SK-N-SH (cell line): Measurements from ENCODE around the gene MRPL58. TPM values are rescaled to one million over a fixed set of nuclear protein-coding genes. Genes with fewer than 3 reads are reported as not detected.
A peak's percentile ranks its signal among the peaks of the same experiment; 100 is the strongest.

Experiments
- CTCF ChIA-PET: fragments of 300-600, 350-600 bp; formaldehyde crosslinking; extraction: SDS; loops from one replicate; lab custom pipeline; 2021; lab: Yijun Ruan, JAX
- POLR2A ChIA-PET: fragments of 350-600 bp; sonication (Branson Sonifier 250); formaldehyde crosslinking; extraction: SDS; loops from one replicate; lab custom pipeline; 2020; ENCODE audit warnings: antibody characterized with exemption, inconsistent platforms; lab: Yijun Ruan, JAX
- DNase-seq: peaks from one replicate; pipeline ENCODE4 v3.0.0; 2012
- H2AFZ ChIP-seq: fragments of 200-600 bp; sonication (generic); 2 replicates; pipeline ENCODE4 v1.8.1; 2016; ENCODE audit warnings: antibody characterized with exemption, mild to moderate bottlenecking, low read depth
- H3F3A ChIP-seq: fragments of 200-600 bp; sonication (generic); replicated peaks from 2 replicates; pipeline ENCODE3; 2016; ENCODE audit warnings: antibody characterized with exemption, mild to moderate bottlenecking; ENCODE audit not compliant: insufficient read depth
- H3K27ac ChIP-seq, 2 experiments: fragments of 200-500 bp in 1 of 2; fragments of 200-600 bp in 1 of 2; sonication (Bioruptor generic) in 1 of 2; sonication (generic), shearing (Covaris generic) in 1 of 2; 2 replicates each; pipeline versions ENCODE4 v1.5.1 to v1.6.1; 2014 to 2016; ENCODE audit warnings: low read depth in 2 of 2, inconsistent platforms in 1 of 2, low read length in 1 of 2, mild to moderate bottlenecking in 1 of 2, mixed read lengths in 1 of 2
- H3K27me3 ChIP-seq: fragments of 200-600 bp; sonication (generic), shearing (Covaris generic); 2 replicates; pipeline ENCODE4 v1.6.1; 2016; ENCODE audit warnings: mixed run types; ENCODE audit not compliant: insufficient read depth
- H3K36me3 ChIP-seq, 2 experiments: fragments of 200-500 bp in 1 of 2; fragments of 200-600 bp in 1 of 2; sonication (Bioruptor generic) in 1 of 2; sonication (generic) in 1 of 2; replicated peaks in 1 of 2; 2 replicates each; pipeline versions ENCODE3 to v1.5.1; 2014 to 2016; ENCODE audit warnings: low read length in 1 of 2, mild to moderate bottlenecking in 1 of 2; ENCODE audit not compliant: insufficient read depth in 2 of 2, control insufficient read depth in 1 of 2
- H3K4me1 ChIP-seq, 2 experiments: fragments of 200-500 bp in 1 of 2; fragments of 200-600 bp in 1 of 2; sonication (Bioruptor generic) in 1 of 2; sonication (generic), shearing (Covaris generic) in 1 of 2; 2 replicates each; pipeline versions ENCODE4 v1.5.1 to v1.6.1; 2014 to 2016; ENCODE audit warnings: low read depth in 1 of 2, low read length in 1 of 2, mixed run types in 1 of 2; ENCODE audit not compliant: insufficient read depth in 2 of 2, control insufficient read depth in 1 of 2
- H3K4me2 ChIP-seq: fragments of 200-600 bp; sonication (generic), shearing (Covaris generic); 2 replicates; pipeline ENCODE4 v1.6.1; 2017; ENCODE audit warnings: mixed run types
- H3K4me3 ChIP-seq, 2 experiments: fragments of 200-500 bp in 1 of 2; fragments of 200-600 bp in 1 of 2; sonication (Bioruptor generic) in 1 of 2; sonication (generic), shearing (Covaris generic) in 1 of 2; 2 replicates each; pipeline versions ENCODE4 v1.5.1 to v1.8.1; 2014 to 2016; ENCODE audit warnings: low read depth in 2 of 2, inconsistent platforms in 1 of 2, low read length in 1 of 2, mild to moderate bottlenecking in 1 of 2, mixed read lengths in 1 of 2, moderate library complexity in 1 of 2
- H3K79me2 ChIP-seq: fragments of 200-600 bp; sonication (generic); 2 replicates; pipeline ENCODE4 v1.8.1; 2017; ENCODE audit warnings: mild to moderate bottlenecking; ENCODE audit not compliant: insufficient read depth
- H3K9ac ChIP-seq: fragments of 200-600 bp; sonication (generic); 2 replicates; pipeline ENCODE4 v1.6.1; 2017; ENCODE audit warnings: mixed run types
- H3K9me2 ChIP-seq: fragments of 200-600 bp; sonication (generic); 2 replicates; pipeline ENCODE4 v1.6.1; 2017; ENCODE audit warnings: mixed run types
- H3K9me3 ChIP-seq: fragments of 200-600 bp; sonication (generic); 2 replicates; pipeline ENCODE4 v1.6.1; 2017; ENCODE audit warnings: mixed run types, mild to moderate bottlenecking, moderate library complexity
- H4K20me1 ChIP-seq: fragments of 200-600 bp; sonication (generic); 2 replicates; pipeline ENCODE4 v1.6.1; 2017; ENCODE audit warnings: mild to moderate bottlenecking, mixed run types; ENCODE audit not compliant: insufficient read depth
- ELF1 ChIP-seq: IDR thresholded peaks from 2 replicates; pipeline ENCODE4 v1.4.0; 2012
- EP300 ChIP-seq, 2 experiments: IDR thresholded peaks; 2 replicates each; pipeline versions ENCODE4 v1.4.0 to v1.6.1; 2012; ENCODE audit warnings: borderline replicate concordance in 1 of 2, low read depth in 1 of 2, low read length in 1 of 2
- EZH2phosphoT487 ChIP-seq: fragments of 200-600 bp; sonication (generic); IDR thresholded peaks from 2 replicates; pipeline ENCODE4 v1.6.1; 2017; ENCODE audit warnings: low read depth, mixed run types, mild to moderate bottlenecking, antibody characterized with exemption, moderate library complexity, borderline replicate concordance
- FOXM1 ChIP-seq: IDR thresholded peaks from 2 replicates; pipeline ENCODE4 v1.4.0; 2012; ENCODE audit warnings: low read depth, mild to moderate bottlenecking
- GABPA ChIP-seq: IDR thresholded peaks from 2 replicates; pipeline ENCODE4 v1.4.0; 2012; ENCODE audit warnings: low read depth, mild to moderate bottlenecking
- JUND ChIP-seq: IDR thresholded peaks from 2 replicates; pipeline ENCODE4 v1.4.0; 2012
- MXI1 ChIP-seq: IDR thresholded peaks from 2 replicates; pipeline ENCODE4 v1.6.1; 2012; ENCODE audit warnings: mild to moderate bottlenecking, low read depth, low read length, improper control_type of control experiment
- NRF1 ChIP-seq: IDR thresholded peaks from 2 replicates; pipeline ENCODE4 v1.6.1; 2012; ENCODE audit warnings: low read depth, mild to moderate bottlenecking, low read length
- POLR2AphosphoS5 ChIP-seq: IDR thresholded peaks from 2 replicates; pipeline ENCODE4 v1.6.1; 2012; ENCODE audit warnings: low read depth, low read length
- RAD21 ChIP-seq: IDR thresholded peaks from 2 replicates; pipeline ENCODE4 v1.6.1; 2012; ENCODE audit warnings: mild to moderate bottlenecking, low read length
- RCOR1 ChIP-seq: fragments of 150-350 bp; IDR thresholded peaks from 2 replicates; pipeline ENCODE4 v1.6.1; 2017; ENCODE audit warnings: antibody characterized with exemption, low read length
- SIN3A ChIP-seq: IDR thresholded peaks from 2 replicates; pipeline ENCODE4 v1.6.1; 2012; ENCODE audit warnings: low read depth, mild to moderate bottlenecking, low read length, moderate library complexity, borderline replicate concordance
- SMC3 ChIP-seq: IDR thresholded peaks from 2 replicates; pipeline ENCODE4 v1.6.1; 2012; ENCODE audit warnings: low read depth, low read length, improper control_type of control experiment
- TAF1 ChIP-seq: IDR thresholded peaks from 2 replicates; pipeline ENCODE4 v1.6.1; 2012; ENCODE audit warnings: low read depth, mild to moderate bottlenecking, low read length, moderate library complexity, borderline replicate concordance
- TCF12 ChIP-seq: IDR thresholded peaks from 2 replicates; pipeline ENCODE4 v1.4.0; 2012
- YY1 ChIP-seq: IDR thresholded peaks from 2 replicates; pipeline ENCODE4 v1.4.0; 2012; ENCODE audit warnings: low read depth, mild to moderate bottlenecking
- WGBS: methylation state at CpG from one replicate; pipeline ENCODE4 v1.1.6; 2017; ENCODE audit warnings: low lambda C conversion rate; 5-methylcytosine and 5-hydroxymethylcytosine counted together
- polyA plus RNA-seq, 3 experiments: library from polyadenylated mRNA; depleted of rRNA; stranded (reverse); fragments of >200 nt; gene quantifications; 2 replicates each; pipeline ENCODE4 v1.2.3, GENCODE V29; 2012
- TF ChIP-seq, protein P1 (sequence below): IDR thresholded peaks from 2 replicates; pipeline ENCODE4 v1.4.0; 2012; ENCODE audit warnings: low read depth, borderline replicate concordance
- TF ChIP-seq, protein P2 (sequence below): IDR thresholded peaks from 2 replicates; pipeline ENCODE4 v1.4.0; 2012; ENCODE audit warnings: low read depth
- TF ChIP-seq, protein P3 (sequence below): fragments of 200-600 bp; sonication (generic); IDR thresholded peaks from 2 replicates; pipeline ENCODE4 v1.6.1; 2017; ENCODE audit warnings: antibody characterized with exemption, mild to moderate bottlenecking, moderate library complexity

Gene MRPL58
- polyA plus RNA-seq, 1 of the 3 experiments (the other 2 are of a cell fraction): 87.3 TPM

DNA sequence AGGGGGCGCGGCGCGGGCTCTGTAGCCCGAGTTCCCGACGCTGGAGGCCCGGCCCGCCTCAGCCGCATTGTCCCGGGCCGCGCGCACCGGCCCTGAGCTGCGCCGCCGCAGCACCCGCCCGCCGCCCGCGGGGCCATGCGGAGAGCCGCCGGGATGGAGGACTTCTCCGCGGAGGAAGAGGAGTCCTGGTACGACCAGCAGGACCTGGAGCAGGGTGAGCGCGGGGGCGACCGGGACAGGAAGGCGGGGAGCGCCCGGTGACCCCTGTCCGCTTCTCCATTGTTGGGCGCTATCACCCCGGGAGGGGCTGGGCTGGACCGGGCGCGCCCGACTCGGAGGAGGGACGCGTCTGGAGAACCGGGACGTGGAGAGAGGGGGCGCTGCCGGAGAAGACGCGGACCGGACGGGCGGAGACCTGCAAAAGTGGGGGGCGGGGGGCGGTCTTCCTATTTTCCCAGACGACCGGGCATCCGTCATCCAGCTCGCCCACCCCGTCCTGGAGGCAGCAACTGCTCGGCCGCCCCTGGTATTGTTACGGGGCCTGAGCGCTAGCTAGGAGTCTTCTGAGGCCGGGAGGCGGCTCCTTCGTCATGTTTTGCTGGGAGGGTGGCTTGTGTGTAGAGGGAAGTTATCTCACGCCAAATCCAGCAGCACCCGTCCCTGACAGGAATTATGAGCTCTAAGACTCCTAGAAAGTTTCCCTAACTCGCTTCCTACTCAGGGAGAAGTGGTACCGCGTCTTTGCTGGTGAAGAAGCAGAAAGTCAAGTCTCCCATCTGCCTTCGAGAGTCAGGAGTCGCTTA, 24.4 kb upstream of the MRPL58 start:
- TF ChIP-seq, protein P1, sequence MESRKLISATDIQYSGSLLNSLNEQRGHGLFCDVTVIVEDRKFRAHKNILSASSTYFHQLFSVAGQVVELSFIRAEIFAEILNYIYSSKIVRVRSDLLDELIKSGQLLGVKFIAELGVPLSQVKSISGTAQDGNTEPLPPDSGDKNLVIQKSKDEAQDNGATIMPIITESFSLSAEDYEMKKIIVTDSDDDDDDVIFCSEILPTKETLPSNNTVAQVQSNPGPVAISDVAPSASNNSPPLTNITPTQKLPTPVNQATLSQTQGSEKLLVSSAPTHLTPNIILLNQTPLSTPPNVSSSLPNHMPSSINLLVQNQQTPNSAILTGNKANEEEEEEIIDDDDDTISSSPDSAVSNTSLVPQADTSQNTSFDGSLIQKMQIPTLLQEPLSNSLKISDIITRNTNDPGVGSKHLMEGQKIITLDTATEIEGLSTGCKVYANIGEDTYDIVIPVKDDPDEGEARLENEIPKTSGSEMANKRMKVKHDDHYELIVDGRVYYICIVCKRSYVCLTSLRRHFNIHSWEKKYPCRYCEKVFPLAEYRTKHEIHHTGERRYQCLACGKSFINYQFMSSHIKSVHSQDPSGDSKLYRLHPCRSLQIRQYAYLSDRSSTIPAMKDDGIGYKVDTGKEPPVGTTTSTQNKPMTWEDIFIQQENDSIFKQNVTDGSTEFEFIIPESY: no peak
- TF ChIP-seq, protein P2, sequence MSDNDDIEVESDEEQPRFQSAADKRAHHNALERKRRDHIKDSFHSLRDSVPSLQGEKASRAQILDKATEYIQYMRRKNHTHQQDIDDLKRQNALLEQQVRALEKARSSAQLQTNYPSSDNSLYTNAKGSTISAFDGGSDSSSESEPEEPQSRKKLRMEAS: peak; percentile 77
- TF ChIP-seq ELF1 (no peak), EP300 (IDR thresholded peaks at IDR 0.05; ENCODE audit: borderline replicate concordance in 1 of 2, low read depth in 1 of 2, low read length in 1 of 2) (0 out of 4 replicates have a peak, but pooled peaks of 1 of the 2 experiments have one; percentile 7), NRF1 (peak; percentile 41), JUND (no peak), SIN3A (peak; percentile 46; the same call in 1 of the 2 replicates), FOXM1 (no peak), RCOR1 (no peak), TCF12 (0 out of 2 replicates have a peak, but pooled peaks have one; percentile 4), TAF1 (0 out of 2 replicates have a peak, but pooled peaks have one; percentile 10), YY1 (0 out of 2 replicates have a peak, but pooled peaks have one; percentile 45), RAD21 (peak; percentile 40; the same call in 1 of the 2 replicates), GABPA (peak; percentile 35; the same call in 1 of the 2 replicates), SMC3 (no peak), POLR2AphosphoS5 (peak; percentile 47; the same call in 1 of the 2 replicates), MXI1 (peak; percentile 5; the same call in 1 of the 2 replicates), EZH2phosphoT487 (no peak)
- TF ChIP-seq, protein P3, sequence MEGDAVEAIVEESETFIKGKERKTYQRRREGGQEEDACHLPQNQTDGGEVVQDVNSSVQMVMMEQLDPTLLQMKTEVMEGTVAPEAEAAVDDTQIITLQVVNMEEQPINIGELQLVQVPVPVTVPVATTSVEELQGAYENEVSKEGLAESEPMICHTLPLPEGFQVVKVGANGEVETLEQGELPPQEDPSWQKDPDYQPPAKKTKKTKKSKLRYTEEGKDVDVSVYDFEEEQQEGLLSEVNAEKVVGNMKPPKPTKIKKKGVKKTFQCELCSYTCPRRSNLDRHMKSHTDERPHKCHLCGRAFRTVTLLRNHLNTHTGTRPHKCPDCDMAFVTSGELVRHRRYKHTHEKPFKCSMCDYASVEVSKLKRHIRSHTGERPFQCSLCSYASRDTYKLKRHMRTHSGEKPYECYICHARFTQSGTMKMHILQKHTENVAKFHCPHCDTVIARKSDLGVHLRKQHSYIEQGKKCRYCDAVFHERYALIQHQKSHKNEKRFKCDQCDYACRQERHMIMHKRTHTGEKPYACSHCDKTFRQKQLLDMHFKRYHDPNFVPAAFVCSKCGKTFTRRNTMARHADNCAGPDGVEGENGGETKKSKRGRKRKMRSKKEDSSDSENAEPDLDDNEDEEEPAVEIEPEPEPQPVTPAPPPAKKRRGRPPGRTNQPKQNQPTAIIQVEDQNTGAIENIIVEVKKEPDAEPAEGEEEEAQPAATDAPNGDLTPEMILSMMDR: peak; percentile 54
- peak overlapping the region; percentile 89 for H3K9ac ChIP-seq
- H3K9me2 ChIP-seq: no peaks in the 10 kb centered on the region
- H3K27ac ChIP-seq: peak overlapping the region; percentile 92
- H3K36me3 ChIP-seq: no peaks in the 10 kb centered on the region
- H3K4me3 ChIP-seq: peak overlapping the region; percentile 80 to 93
- H3K9me3 ChIP-seq: no peaks in the 10 kb centered on the region
- H3K79me2 ChIP-seq: peaks cover 48% of the 10 kb centered on the region
- H3K4me1 ChIP-seq: peaks cover 6 to 35% of the 10 kb centered on the region in 2 experiments; a peak in 2 of 4 replicates
- H3K27me3 ChIP-seq: no peaks in the 10 kb centered on the region
- DNase-seq: peak; percentile 86
- ChIA-PET POLR2A (interaction anchor here (0.5 to 6.9 kb wide), 13 partner anchors 8 to 301 kb away, joined by 3 to 197 read pairs (median 7); partner anchors contain the start of genes ARMC7, HID1, JPT1 and MRPL58), CTCF (interaction anchor here (0.7 to 10.9 kb wide), 20 partner anchors 10 to 424 kb away, joined by 3 to 136 read pairs (median 4); partner anchors contain the start of genes HID1, MRPL58 and OTOP2)
- H2AFZ ChIP-seq: peak overlapping the region; percentile 78
- 2% methylated on average over 44 of the region's 76 CpGs for WGBS
- H3F3A ChIP-seq: peaks cover 35% of the 10 kb centered on the region
- H4K20me1 ChIP-seq: no peaks in the 10 kb centered on the region; the same call in 1 of the 2 replicates
- H3K4me2 ChIP-seq: peak overlapping the region; percentile 94
